ENCODE data around the gene CNN2. TPM values are rescaled to one million over a fixed set of nuclear protein-coding genes. Genes with fewer than 3 reads are reported as not detected.

CNN2 gene
- total RNA-seq, 3 donors from 2014 or later (not counting 1 experiment from before 2014, with no cell fraction given): 163 to 276 (median 179) TPM

- no peaks in the 10 kb centered on the region for H3K36me3 Mint-ChIP-seq
- Histone ChIP-seq H3K9me3 (ENCODE audit: control insufficient read depth, insufficient read depth, low read length) (no peaks in the 10 kb centered on the region), H3K36me3 (ENCODE audit: control insufficient read depth, insufficient read depth, low read length) (peaks cover 4% of the 10 kb centered on the region), H3K4me3 (ENCODE audit: low read length) (no peak overlapping the region), H3K4me1 (ENCODE audit: control insufficient read depth, insufficient read depth, low read length) (peaks cover 32% of the 10 kb centered on the region), H3K27ac (ENCODE audit: low read length) (no peak overlapping the region), H3K27me3 (ENCODE audit: control insufficient read depth, insufficient read depth, low read length) (peaks cover 8% of the 10 kb centered on the region)
- no peak overlapping the region for H3K4me3 Mint-ChIP-seq
- ATAC-seq (no peak), DNase-seq (no peak)
- intact Hi-C loops (cut with micrococcal nuclease): no loop called here
- peaks cover 7 to 17% of the 10 kb centered on the region in 2 donors for H3K4me1 Mint-ChIP-seq
- no peaks in the 10 kb centered on the region for H3K9me3 Mint-ChIP-seq
- peaks cover 0 to 9% of the 10 kb centered on the region in 2 donors for H3K27me3 Mint-ChIP-seq (ENCODE audit: low read depth in 2 of 2)
- TF ChIP-seq, protein P1, sequence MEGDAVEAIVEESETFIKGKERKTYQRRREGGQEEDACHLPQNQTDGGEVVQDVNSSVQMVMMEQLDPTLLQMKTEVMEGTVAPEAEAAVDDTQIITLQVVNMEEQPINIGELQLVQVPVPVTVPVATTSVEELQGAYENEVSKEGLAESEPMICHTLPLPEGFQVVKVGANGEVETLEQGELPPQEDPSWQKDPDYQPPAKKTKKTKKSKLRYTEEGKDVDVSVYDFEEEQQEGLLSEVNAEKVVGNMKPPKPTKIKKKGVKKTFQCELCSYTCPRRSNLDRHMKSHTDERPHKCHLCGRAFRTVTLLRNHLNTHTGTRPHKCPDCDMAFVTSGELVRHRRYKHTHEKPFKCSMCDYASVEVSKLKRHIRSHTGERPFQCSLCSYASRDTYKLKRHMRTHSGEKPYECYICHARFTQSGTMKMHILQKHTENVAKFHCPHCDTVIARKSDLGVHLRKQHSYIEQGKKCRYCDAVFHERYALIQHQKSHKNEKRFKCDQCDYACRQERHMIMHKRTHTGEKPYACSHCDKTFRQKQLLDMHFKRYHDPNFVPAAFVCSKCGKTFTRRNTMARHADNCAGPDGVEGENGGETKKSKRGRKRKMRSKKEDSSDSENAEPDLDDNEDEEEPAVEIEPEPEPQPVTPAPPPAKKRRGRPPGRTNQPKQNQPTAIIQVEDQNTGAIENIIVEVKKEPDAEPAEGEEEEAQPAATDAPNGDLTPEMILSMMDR (IDR thresholded peaks at IDR 0.05): no peak
- no peak overlapping the region for H3K27ac Mint-ChIP-seq
- WGBS (ENCODE audit: insufficient coverage): 96% methylated on average over 17 of the region's 17 CpGs
These were observed 33.0 kb upstream of the CNN2 start for GRCh38 chr19:993361-993830.

- Histone ChIP-seq H3K9me3 (ENCODE audit: control insufficient read depth, insufficient read depth, low read length) (no peaks in the 10 kb centered on the region), H3K4me3 (ENCODE audit: low read length) (no peak overlapping the region), H3K27me3 (ENCODE audit: control insufficient read depth, insufficient read depth, low read length) (peaks cover 10% of the 10 kb centered on the region), H3K36me3 (ENCODE audit: control insufficient read depth, insufficient read depth, low read length) (peaks cover 4% of the 10 kb centered on the region), H3K27ac (ENCODE audit: low read length) (no peak overlapping the region), H3K4me1 (ENCODE audit: control insufficient read depth, insufficient read depth, low read length) (peaks cover 27% of the 10 kb centered on the region)
- Mint-ChIP-seq H3K27me3 (ENCODE audit: low read depth in 2 of 2) (peaks cover 3 to 12% of the 10 kb centered on the region in 2 donors), H3K36me3 (no peaks in the 10 kb centered on the region), H3K27ac (no peak overlapping the region), H3K4me3 (no peak overlapping the region), H3K9me3 (no peaks in the 10 kb centered on the region), H3K4me1 (peaks cover 7 to 13% of the 10 kb centered on the region in 2 donors)
- DNase-seq (no peak), ATAC-seq (no peak)
- TF ChIP-seq, protein P1 (IDR thresholded peaks at IDR 0.05): no peak
- intact Hi-C loops (cut with micrococcal nuclease): no loop called here
- WGBS (ENCODE audit: insufficient coverage): 91% methylated on average over 43 of the region's 43 CpGs
These were observed 32.5 kb upstream of the CNN2 start for GRCh38 chr19:993831-994393.

GRCh38 chr19:994516-994915 lies 31.9 kb upstream of the CNN2 start:
- no peaks in the 10 kb centered on the region for H3K36me3 Mint-ChIP-seq
- no peak for ATAC-seq
- no peak overlapping the region for H3K4me3 ChIP-seq (ENCODE audit: low read length)
- H3K4me1 Mint-ChIP-seq: peaks cover 7 to 13% of the 10 kb centered on the region in 2 donors
- TF ChIP-seq, protein P1 (IDR thresholded peaks at IDR 0.05): no peak
- intact Hi-C loops (cut with micrococcal nuclease): no loop called here
- H3K4me3 Mint-ChIP-seq: no peak overlapping the region
- no peaks in the 10 kb centered on the region for H3K9me3 Mint-ChIP-seq
- H3K9me3 ChIP-seq (ENCODE audit: control insufficient read depth, insufficient read depth, low read length): no peaks in the 10 kb centered on the region
- 95% methylated on average over 18 of the region's 18 CpGs for WGBS (ENCODE audit: insufficient coverage)
- no peak overlapping the region for H3K27ac ChIP-seq (ENCODE audit: low read length)
- no peak overlapping the region for H3K27ac Mint-ChIP-seq
- no peak for DNase-seq
- H3K4me1 ChIP-seq (ENCODE audit: control insufficient read depth, insufficient read depth, low read length): peaks cover 21% of the 10 kb centered on the region
- peaks cover 4% of the 10 kb centered on the region for H3K36me3 ChIP-seq (ENCODE audit: control insufficient read depth, insufficient read depth, low read length)
- H3K27me3 Mint-ChIP-seq (ENCODE audit: low read depth in 2 of 2): peaks cover 9 to 18% of the 10 kb centered on the region in 2 donors
- peaks cover 15% of the 10 kb centered on the region for H3K27me3 ChIP-seq (ENCODE audit: control insufficient read depth, insufficient read depth, low read length)

Measured in natural killer cell (primary cell).